ENCODE measurements around the gene PACSIN1. TPM values are rescaled to one million over a fixed set of nuclear protein-coding genes. Genes with fewer than 3 reads are reported as not detected.

PACSIN1 gene
- total and polyA plus RNA-seq, 2 of the 4 experiments (the other 2 are of a cell fraction) = 0.02 TPM; not detected in 1

DNA sequence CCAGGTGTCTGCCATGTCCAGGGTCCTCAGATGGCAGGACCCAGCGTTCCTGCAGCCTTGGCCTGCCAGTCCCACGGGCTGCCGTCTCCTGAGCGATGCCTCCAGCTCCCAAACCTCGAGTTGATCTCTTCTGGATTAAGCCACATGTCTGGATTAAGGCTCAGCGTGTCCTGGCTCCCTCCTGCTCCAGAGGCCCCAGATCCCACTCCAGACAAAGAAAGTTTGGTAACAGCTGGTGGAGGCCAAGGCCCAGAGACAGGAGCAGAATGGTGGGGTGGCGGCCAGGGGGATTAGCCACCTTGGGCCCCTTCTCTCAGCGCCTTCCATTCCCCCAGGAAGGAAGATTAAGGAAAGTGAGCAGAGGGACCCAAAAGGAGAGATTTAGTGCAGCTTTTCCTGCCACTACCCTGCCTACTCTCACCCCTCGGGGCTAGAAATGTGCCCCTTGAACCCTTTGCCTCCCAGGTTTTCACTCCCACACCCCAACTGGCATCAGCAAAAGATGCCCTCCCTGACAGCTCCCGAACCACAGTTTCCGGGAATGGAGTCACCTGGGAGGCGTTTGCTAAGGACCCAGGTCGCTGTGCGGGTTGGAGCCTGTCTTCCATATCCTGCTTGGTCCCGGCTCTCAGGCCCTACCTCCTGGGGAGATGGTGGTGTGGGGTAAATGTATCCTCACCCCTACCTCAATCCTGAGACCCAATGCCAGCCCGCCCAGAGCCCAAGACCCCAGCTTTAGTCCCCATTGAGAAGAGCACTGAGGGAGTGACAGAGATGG lies 83.3 kb downstream of the PACSIN1 start:
- no peak overlapping the region for H4K91ac ChIP-seq (ENCODE audit: insufficient read depth, low read depth, low read length)
- H2BK5ac ChIP-seq (ENCODE audit: low read depth, low read length, poor library complexity, severe bottlenecking) = no peak overlapping the region
- H3K27me3 ChIP-seq (ENCODE audit: control insufficient read depth, insufficient read depth, low read length) = peaks cover 35% of the 10 kb centered on the region
- H3K79me1 ChIP-seq (ENCODE audit: low read depth in 1 of 2, low read length in 2 of 2) = no peaks in the 10 kb centered on the region
- H3K9me3 ChIP-seq (ENCODE audit: control insufficient read depth, insufficient read depth, low read length) = no peaks in the 10 kb centered on the region
- ATAC-seq (ENCODE audit: low read depth) (no peak), DNase-seq (no peak)
- TF ChIP-seq USF2 (IDR thresholded peaks at IDR 0.05; ENCODE audit: low read depth, low read length) (no peak), RFX5 (IDR thresholded peaks at IDR 0.05; ENCODE audit: low read depth, low read length) (no peak), RAD21 (IDR thresholded peaks at IDR 0.05; ENCODE audit: low read length) (no peak), CHD1 (IDR thresholded peaks at IDR 0.05; ENCODE audit: low read depth, low read length) (no peak), FOS (IDR thresholded peaks at IDR 0.05; ENCODE audit: low read depth, low read length) (no peak), NFE2L2 (IDR thresholded peaks at IDR 0.05; ENCODE audit: low read depth, low read length) (no peak), RCOR1 (IDR thresholded peaks at IDR 0.05; ENCODE audit: insufficient replicate concordance, low read length) (no peak), POLR2A (IDR thresholded peaks at IDR 0.05; ENCODE audit: low read depth, low read length) (no peak), CTCF (conservative IDR thresholded peaks at IDR 0.05; ENCODE audit: low read depth, low read length) (no peak), ELK1 (IDR thresholded peaks at IDR 0.05; ENCODE audit: borderline replicate concordance, low read depth, low read length) (no peak), SMC3 (IDR thresholded peaks at IDR 0.05; ENCODE audit: low read depth, low read length) (no peak), BHLHE40 (IDR thresholded peaks at IDR 0.05; ENCODE audit: low read depth, low read length) (no peak), MXI1 (IDR thresholded peaks at IDR 0.05; ENCODE audit: borderline replicate concordance, low read depth, low read length) (no peak), MAZ (IDR thresholded peaks at IDR 0.05; ENCODE audit: borderline replicate concordance, low read depth, low read length) (no peak)
- no peak overlapping the region for H3K4ac ChIP-seq (ENCODE audit: low read depth, low read length)
- H4K5ac ChIP-seq (ENCODE audit: low read depth, low read length) = no peak overlapping the region
- no peak overlapping the region for H4K8ac ChIP-seq (ENCODE audit: low read depth in 2 of 2, low read length in 2 of 2)
- no peak overlapping the region for H3K4me3 ChIP-seq (ENCODE audit: insufficient read depth, low read depth, low read length)
- no peaks in the 10 kb centered on the region for H4K20me1 ChIP-seq (ENCODE audit: insufficient read depth, low read length)
- no peaks in the 10 kb centered on the region for H3K9me1 ChIP-seq (ENCODE audit: insufficient read depth, low read length)
- no peak overlapping the region for H2AK5ac ChIP-seq (ENCODE audit: low read depth, low read length)
- in situ Hi-C loops (cut with MboI; ENCODE audit: low sequenced_read_pairs) = no loop called here
- dilution Hi-C loops (cut with HindIII; ENCODE audit: low sequenced_read_pairs, unreplicated experiment) = no loop called here
- intact Hi-C loops (cut with micrococcal nuclease) = no loop called here
- no peaks in the 10 kb centered on the region for H3K36me3 ChIP-seq (ENCODE audit: control insufficient read depth, insufficient read depth, low read length)
- no peak overlapping the region for H3K9ac ChIP-seq (ENCODE audit: low read depth, low read length)
- H3K18ac ChIP-seq (ENCODE audit: low read depth, low read length) = no peak overlapping the region
- no peak overlapping the region for H2BK15ac ChIP-seq (ENCODE audit: low read depth, low read length)
- no peak overlapping the region for H2BK120ac ChIP-seq (ENCODE audit: low read depth, low read length)
- no peak overlapping the region for H2BK20ac ChIP-seq (ENCODE audit: low read depth, low read length)
- H3K14ac ChIP-seq (replicated peaks; ENCODE audit: low read depth, low read length) = no peak overlapping the region
- H2AFZ ChIP-seq (replicated peaks; ENCODE audit: low read length, poor library complexity) = no peak overlapping the region
- BruUV-seq (replicated peaks) = no TSS peak
- no peak overlapping the region for H2AK9ac ChIP-seq (replicated peaks; ENCODE audit: low read depth, low read length, poor library complexity)
- WGBS, 2 experiments (ENCODE audit: extremely low coverage in 2 of 2, insufficient read length in 1 of 2) = 75% methylated on average over 5 of the region's 16 CpGs; no CpG with 5 or more reads in 1 of the 2 experiments
- no peaks in the 10 kb centered on the region for H3K4me1 ChIP-seq (ENCODE audit: control insufficient read depth, insufficient read depth, low read length)
- H3K27ac ChIP-seq (ENCODE audit: insufficient read depth, low read length) = no peak overlapping the region
- ChIA-PET CTCF (no interaction called here), POLR2A (ENCODE audit: unreplicated experiment) (no interaction called here)
- no peak overlapping the region for H3K56ac ChIP-seq (ENCODE audit: extremely low read depth, insufficient read depth, low read length)
- no peak overlapping the region for H3K23ac ChIP-seq (ENCODE audit: low read depth, low read length)
- no peak overlapping the region for H3K4me2 ChIP-seq (ENCODE audit: low read depth, low read length)
